ENCODE results near the gene CRIP3.

DNA sequence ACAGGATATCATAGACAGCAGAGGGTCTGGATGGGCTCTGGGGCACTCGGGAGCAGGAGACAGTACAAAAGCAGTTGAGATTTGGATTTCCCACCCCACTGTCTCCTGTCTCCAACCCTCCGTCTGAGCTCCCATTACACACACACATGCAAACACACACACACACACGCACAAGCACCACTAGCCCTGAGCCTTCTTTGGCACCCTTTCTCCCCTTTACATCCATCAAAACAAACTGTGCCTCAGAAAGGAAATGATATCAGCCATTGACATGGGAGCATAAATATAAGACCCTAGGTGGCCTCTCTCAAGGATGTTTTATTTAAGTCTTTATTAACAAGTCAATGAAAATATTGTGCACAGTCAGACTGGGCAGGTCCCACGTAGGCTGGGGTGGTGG, 47.8 kb downstream of the CRIP3 start:
- TF ChIP-seq EZH2 (IDR thresholded peaks at IDR 0.05; ENCODE audit: insufficient read depth, poor library complexity, severe bottlenecking) (no peak), EZH2phosphoT487 (IDR thresholded peaks at IDR 0.05; ENCODE audit: insufficient read depth, low read depth) (no peak)
